ENCODE results near the gene KRTAP1-5.

DNA sequence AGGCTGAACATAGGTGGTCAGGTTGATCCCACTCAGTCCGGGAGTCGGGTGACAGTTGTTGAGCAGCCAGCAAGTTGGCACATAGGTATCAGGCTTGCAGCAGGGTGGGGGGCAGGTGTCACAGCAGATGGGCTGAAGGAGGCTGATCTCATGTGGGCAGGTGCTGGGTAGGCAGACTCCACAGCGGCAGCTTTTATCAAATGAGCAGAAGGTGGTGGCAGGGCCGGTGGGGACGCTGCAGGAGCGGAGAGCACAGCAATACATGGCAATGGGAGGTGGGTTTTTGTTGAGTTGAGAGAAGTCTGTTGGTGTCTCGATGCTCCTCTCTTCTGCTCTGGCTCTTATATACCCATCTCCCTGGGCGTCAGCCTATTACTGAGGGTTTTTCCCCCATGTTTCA, 18.2 kb downstream of the KRTAP1-5 start, which contains the start of gene KRTAP3-1:
- TF ChIP-seq, protein P1, sequence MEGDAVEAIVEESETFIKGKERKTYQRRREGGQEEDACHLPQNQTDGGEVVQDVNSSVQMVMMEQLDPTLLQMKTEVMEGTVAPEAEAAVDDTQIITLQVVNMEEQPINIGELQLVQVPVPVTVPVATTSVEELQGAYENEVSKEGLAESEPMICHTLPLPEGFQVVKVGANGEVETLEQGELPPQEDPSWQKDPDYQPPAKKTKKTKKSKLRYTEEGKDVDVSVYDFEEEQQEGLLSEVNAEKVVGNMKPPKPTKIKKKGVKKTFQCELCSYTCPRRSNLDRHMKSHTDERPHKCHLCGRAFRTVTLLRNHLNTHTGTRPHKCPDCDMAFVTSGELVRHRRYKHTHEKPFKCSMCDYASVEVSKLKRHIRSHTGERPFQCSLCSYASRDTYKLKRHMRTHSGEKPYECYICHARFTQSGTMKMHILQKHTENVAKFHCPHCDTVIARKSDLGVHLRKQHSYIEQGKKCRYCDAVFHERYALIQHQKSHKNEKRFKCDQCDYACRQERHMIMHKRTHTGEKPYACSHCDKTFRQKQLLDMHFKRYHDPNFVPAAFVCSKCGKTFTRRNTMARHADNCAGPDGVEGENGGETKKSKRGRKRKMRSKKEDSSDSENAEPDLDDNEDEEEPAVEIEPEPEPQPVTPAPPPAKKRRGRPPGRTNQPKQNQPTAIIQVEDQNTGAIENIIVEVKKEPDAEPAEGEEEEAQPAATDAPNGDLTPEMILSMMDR (IDR thresholded peaks at IDR 0.05), result no peak
- no peak for TF ChIP-seq POLR2A (IDR thresholded peaks at IDR 0.05)
